HCT116 (cell line): ENCODE results near the gene DIAPH3. TPM values are rescaled to one million over a fixed set of nuclear protein-coding genes. Genes with fewer than 3 reads are reported as not detected.

ENCODE experiments used
- ATAC-seq: fragments of 200-7000 bp; cut with Tn5 transposase; 2 replicates; pipeline ENCODE4 v1.9.1; 2020; ENCODE audit warnings: mild to moderate bottlenecking, moderate library complexity
- BruUV-seq: library from RNA; stranded (reverse); fragments of 400-500 nt; replicated peaks from 2 replicates; lab custom pipeline; 2021; lab: Mats Ljungman, UMichigan
- CTCF ChIA-PET: fragments of 300-600 bp; sonication (Branson Sonifier 250); formaldehyde crosslinking; loops from one replicate; lab custom pipeline; 2021; ENCODE audit warnings: antibody characterized with exemption; lab: Charles Lee
- POLR2A ChIA-PET: fragments of 300-600, 350-600 bp; sonication (Branson Sonifier 250); formaldehyde crosslinking; loops from one replicate; lab custom pipeline; 2021; ENCODE audit warnings: antibody characterized with exemption; lab: Charles Lee
- RAD21 ChIA-PET, 2 experiments: fragments of 300-600 bp; sonication (Branson Sonifier 250); formaldehyde crosslinking; loops; one replicate each; lab custom pipeline; 2023; ENCODE audit warnings: low total read pairs in 2 of 2; ENCODE audit not compliant: uncharacterized antibody in 2 of 2, unreplicated experiment in 2 of 2, low non-redundant PET in 1 of 2; lab: Charles Lee
- DNase-seq: peaks from one replicate; pipeline ENCODE4 v3.0.0-alpha.2; 2010; ENCODE audit warnings: low read depth, low spot score
- H2AFZ ChIP-seq: fragments of 200-600 bp; shearing (Covaris generic), sonication (generic); 2 replicates; pipeline ENCODE4 v1.6.1; 2017; ENCODE audit warnings: low read depth, mixed run types, mixed read lengths, antibody characterized with exemption, low read length; ENCODE audit not compliant: poor library complexity, severe bottlenecking
- H3K27ac ChIP-seq: 2 replicates; pipeline ENCODE4 v1.5.1; 2012; ENCODE audit warnings: low read depth, low read length
- H3K27me3 ChIP-seq: fragments of 200-600 bp; sonication (generic); 2 replicates; pipeline ENCODE4 v1.6.1; 2016; ENCODE audit warnings: mixed run types, low read length, mixed read lengths; ENCODE audit not compliant: insufficient read depth
- H3K36me3 ChIP-seq, 2 experiments: fragments of 200-500 bp in 1 of 2; fragments of 200-600 bp in 1 of 2; sonication (Bioruptor generic) in 1 of 2; sonication (generic) in 1 of 2; 2 replicates each; pipeline versions ENCODE4 v1.5.1 to v1.6.1; 2014 to 2016; ENCODE audit warnings: low read length in 2 of 2, inconsistent platforms in 1 of 2, mixed read lengths in 1 of 2, mixed run types in 1 of 2; ENCODE audit not compliant: insufficient read depth in 2 of 2, control insufficient read depth in 1 of 2
- H3K4me1 ChIP-seq, 2 experiments: fragments of 200-600 bp in 1 of 2; sonication (generic) in 1 of 2; 2 replicates each; pipeline versions ENCODE4 v1.5.1 to v1.6.1; 2012 to 2017; ENCODE audit warnings: low read length in 2 of 2, inconsistent platforms in 1 of 2, mild to moderate bottlenecking in 1 of 2, mixed read lengths in 1 of 2, mixed run types in 1 of 2, moderate library complexity in 1 of 2; ENCODE audit not compliant: insufficient read depth in 2 of 2, control insufficient read depth in 1 of 2
- H3K4me2 ChIP-seq: fragments of 200-600 bp; sonication (generic); 2 replicates; pipeline ENCODE4 v1.6.1; 2017; ENCODE audit warnings: mixed run types, low read length, mixed read lengths
- H3K4me3 ChIP-seq, 2 experiments: fragments of 200-600 bp in 1 of 2; sonication (generic) in 1 of 2; replicated peaks in 1 of 2; 2 replicates each; pipeline ENCODE4 v1.5.1; 2011 to 2016; ENCODE audit warnings: low read length in 2 of 2, control low read depth in 1 of 2, low read depth in 1 of 2, mild to moderate bottlenecking in 1 of 2, mixed read lengths in 1 of 2, mixed run types in 1 of 2
- H3K79me2 ChIP-seq: fragments of 200-600 bp; sonication (generic); 2 replicates; pipeline ENCODE4 v1.6.1; 2017; ENCODE audit warnings: mild to moderate bottlenecking, mixed run types, low read length, moderate library complexity, mixed read lengths; ENCODE audit not compliant: insufficient read depth
- H3K9ac ChIP-seq: fragments of 200-600 bp; sonication (generic); 2 replicates; pipeline ENCODE4 v1.6.1; 2016; ENCODE audit warnings: low read length, mixed read lengths
- H3K9me2 ChIP-seq: fragments of 200-600 bp; sonication (generic), shearing (Covaris generic); 2 replicates; pipeline ENCODE4 v1.6.1; 2017; ENCODE audit warnings: mixed run types, mild to moderate bottlenecking, moderate library complexity; ENCODE audit not compliant: insufficient read depth
- H3K9me3 ChIP-seq, 2 experiments: fragments of 200-500 bp in 1 of 2; fragments of 200-600 bp in 1 of 2; sonication (Bioruptor generic) in 1 of 2; sonication (generic) in 1 of 2; 2 replicates each; pipeline ENCODE4 v1.6.1; 2014 to 2017; ENCODE audit warnings: low read length in 2 of 2, mixed read lengths in 2 of 2, inconsistent platforms in 1 of 2, low read depth in 1 of 2, mild to moderate bottlenecking in 1 of 2, mixed run types in 1 of 2, moderate library complexity in 1 of 2; ENCODE audit not compliant: control insufficient read depth in 1 of 2, insufficient read depth in 1 of 2
- H4K20me1 ChIP-seq: fragments of 200-600 bp; sonication (generic), shearing (Covaris generic); 2 replicates; pipeline ENCODE4 v1.6.1; 2017; ENCODE audit warnings: mixed run types, mild to moderate bottlenecking, moderate library complexity; ENCODE audit not compliant: insufficient read depth
- CBX3 ChIP-seq: IDR thresholded peaks from 2 replicates; pipeline ENCODE4 v1.6.1; 2012; ENCODE audit warnings: low read depth
- CEBPB ChIP-seq: IDR thresholded peaks from 2 replicates; pipeline ENCODE4 v1.6.1; 2012; ENCODE audit warnings: low read depth
- CTCF ChIP-seq, 3 experiments: fragments of 200-600 bp in 1 of 3; sonication (generic) in 1 of 3; IDR thresholded peaks in 2 of 3; conservative IDR thresholded peaks in 1 of 3; 2 replicates each; pipeline ENCODE4 v1.5.1; 2012 to 2017; ENCODE audit warnings: low read depth in 2 of 3, low read length in 2 of 3, antibody characterized with exemption in 1 of 3, borderline replicate concordance in 1 of 3, control low read depth in 1 of 3, mild to moderate bottlenecking in 1 of 3, mixed read lengths in 1 of 3, mixed run types in 1 of 3, moderate library complexity in 1 of 3; ENCODE audit not compliant: insufficient read depth in 1 of 3
- EGR1 ChIP-seq: IDR thresholded peaks from 2 replicates; pipeline ENCODE4 v1.6.1; 2012; ENCODE audit warnings: low read depth
- EZH2phosphoT487 ChIP-seq: fragments of 200-600 bp; IDR thresholded peaks from 2 replicates; pipeline ENCODE4 v1.6.1; 2018; ENCODE audit warnings: antibody characterized with exemption, borderline replicate concordance
- FOSL1 ChIP-seq: IDR thresholded peaks from 2 replicates; pipeline ENCODE4 v1.6.1; 2012; ENCODE audit warnings: low read depth
- JUND ChIP-seq: IDR thresholded peaks from 2 replicates; pipeline ENCODE4 v1.6.1; 2012
- POLR2A ChIP-seq: IDR thresholded peaks from 2 replicates; pipeline ENCODE4 v1.7.0; 2011; ENCODE audit warnings: borderline replicate concordance; ENCODE audit not compliant: insufficient read depth, insufficient read length; ENCODE audit errors: extremely low read depth
- POLR2AphosphoS5 ChIP-seq: IDR thresholded peaks from 2 replicates; pipeline ENCODE4 v1.6.1; 2011; ENCODE audit warnings: mild to moderate bottlenecking, low read depth, low read length, moderate library complexity
- RAD21 ChIP-seq: IDR thresholded peaks from 2 replicates; pipeline ENCODE4 v1.6.1; 2012; ENCODE audit warnings: low read depth, mild to moderate bottlenecking
- SIN3A ChIP-seq: IDR thresholded peaks from 2 replicates; pipeline ENCODE4 v1.6.1; 2012; ENCODE audit warnings: low read depth
- SP1 ChIP-seq: IDR thresholded peaks from 2 replicates; pipeline ENCODE4 v1.6.1; 2012; ENCODE audit warnings: low read depth
- SRF ChIP-seq: IDR thresholded peaks from 2 replicates; pipeline ENCODE4 v1.6.1; 2012; ENCODE audit warnings: low read depth
- TCF7L2 ChIP-seq: IDR thresholded peaks from 2 replicates; pipeline ENCODE4 v1.7.0; 2011; ENCODE audit warnings: borderline replicate concordance, inconsistent platforms; ENCODE audit not compliant: insufficient read depth, insufficient read length; ENCODE audit errors: extremely low read depth
- YY1 ChIP-seq: IDR thresholded peaks from 2 replicates; pipeline ENCODE4 v1.6.1; 2011; ENCODE audit warnings: low read length, low read depth, moderate library complexity, mild to moderate bottlenecking; ENCODE audit not compliant: insufficient replicate concordance; ENCODE audit errors: extremely low read depth
- ZBTB33 ChIP-seq: IDR thresholded peaks from 2 replicates; pipeline ENCODE4 v1.6.1; 2011; ENCODE audit warnings: mild to moderate bottlenecking, low read length, moderate library complexity; ENCODE audit not compliant: insufficient replicate concordance; ENCODE audit errors: extremely low read depth
- ZFX ChIP-seq: fragments of 450-650 bp; IDR thresholded peaks from 2 replicates; pipeline ENCODE4 v1.6.1; 2017
- ZNF274 ChIP-seq: fragments of 200-500 bp; sonication (Bioruptor generic); IDR thresholded peaks from 2 replicates; pipeline ENCODE4 v1.6.1; 2014; ENCODE audit warnings: mild to moderate bottlenecking, low read depth, low read length, inconsistent platforms
- intact Hi-C: fragments of 100-400 bp; cut with micrococcal nuclease; formaldehyde crosslinking; loops from 2 replicates; pipeline ENCODE4 v1.10.0; 2022
- total RNA-seq: library from RNA; stranded (reverse); gene quantifications from one replicate; pipeline ENCODE4 v1.2.1, GENCODE V29; 2021; ENCODE audit not compliant: unreplicated experiment
- TF ChIP-seq, protein P1 (sequence below): IDR thresholded peaks from 2 replicates; pipeline ENCODE4 v1.6.1; 2012; ENCODE audit warnings: low read depth

DIAPH3 gene
- total RNA-seq, 1 experiment from 2014 or later, result 22.8 TPM

- TF ChIP-seq EGR1, result no peak
- TF ChIP-seq JUND, result no peak
- no peak for TF ChIP-seq TCF7L2
- TF ChIP-seq SIN3A, result no peak
- no peak for TF ChIP-seq CEBPB
- TF ChIP-seq ZNF274, result no peak
- no peak for TF ChIP-seq SRF
- TF ChIP-seq, protein P1, sequence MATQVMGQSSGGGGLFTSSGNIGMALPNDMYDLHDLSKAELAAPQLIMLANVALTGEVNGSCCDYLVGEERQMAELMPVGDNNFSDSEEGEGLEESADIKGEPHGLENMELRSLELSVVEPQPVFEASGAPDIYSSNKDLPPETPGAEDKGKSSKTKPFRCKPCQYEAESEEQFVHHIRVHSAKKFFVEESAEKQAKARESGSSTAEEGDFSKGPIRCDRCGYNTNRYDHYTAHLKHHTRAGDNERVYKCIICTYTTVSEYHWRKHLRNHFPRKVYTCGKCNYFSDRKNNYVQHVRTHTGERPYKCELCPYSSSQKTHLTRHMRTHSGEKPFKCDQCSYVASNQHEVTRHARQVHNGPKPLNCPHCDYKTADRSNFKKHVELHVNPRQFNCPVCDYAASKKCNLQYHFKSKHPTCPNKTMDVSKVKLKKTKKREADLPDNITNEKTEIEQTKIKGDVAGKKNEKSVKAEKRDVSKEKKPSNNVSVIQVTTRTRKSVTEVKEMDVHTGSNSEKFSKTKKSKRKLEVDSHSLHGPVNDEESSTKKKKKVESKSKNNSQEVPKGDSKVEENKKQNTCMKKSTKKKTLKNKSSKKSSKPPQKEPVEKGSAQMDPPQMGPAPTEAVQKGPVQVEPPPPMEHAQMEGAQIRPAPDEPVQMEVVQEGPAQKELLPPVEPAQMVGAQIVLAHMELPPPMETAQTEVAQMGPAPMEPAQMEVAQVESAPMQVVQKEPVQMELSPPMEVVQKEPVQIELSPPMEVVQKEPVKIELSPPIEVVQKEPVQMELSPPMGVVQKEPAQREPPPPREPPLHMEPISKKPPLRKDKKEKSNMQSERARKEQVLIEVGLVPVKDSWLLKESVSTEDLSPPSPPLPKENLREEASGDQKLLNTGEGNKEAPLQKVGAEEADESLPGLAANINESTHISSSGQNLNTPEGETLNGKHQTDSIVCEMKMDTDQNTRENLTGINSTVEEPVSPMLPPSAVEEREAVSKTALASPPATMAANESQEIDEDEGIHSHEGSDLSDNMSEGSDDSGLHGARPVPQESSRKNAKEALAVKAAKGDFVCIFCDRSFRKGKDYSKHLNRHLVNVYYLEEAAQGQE, result no peak
- no peak for TF ChIP-seq YY1
- no peak for TF ChIP-seq ZFX
- no peak for TF ChIP-seq POLR2A
- TF ChIP-seq CTCF (IDR thresholded peaks at IDR 0.05 in 2 of 3, conservative IDR thresholded peaks at IDR 0.05 in 1 of 3; ENCODE audit: borderline replicate concordance in 1 of 3, insufficient read depth in 1 of 3, low read depth in 2 of 3, low read length in 2 of 3), result no peak
- TF ChIP-seq ZBTB33, result no peak
- no peak for TF ChIP-seq FOSL1
- no peak for TF ChIP-seq EZH2phosphoT487
- no peak for TF ChIP-seq CBX3
- TF ChIP-seq POLR2AphosphoS5, result no peak
- no peak for TF ChIP-seq RAD21
- no peak for TF ChIP-seq SP1
- TF ChIP-seq, all 23 proteins: peak for 0
- Histone ChIP-seq H2AFZ (no peak overlapping the region), H3K27me3 (no peaks in the 10 kb centered on the region), H3K79me2 (no peaks in the 10 kb centered on the region), H3K27ac (no peak overlapping the region), H3K4me2 (no peak overlapping the region), H4K20me1 (no peaks in the 10 kb centered on the region), H3K36me3 (no peaks in the 10 kb centered on the region), H3K4me1 (no peaks in the 10 kb centered on the region), H3K9me3 (no peaks in the 10 kb centered on the region), H3K9me2 (no peaks in the 10 kb centered on the region), H3K4me3 (no peak overlapping the region), H3K9ac (no peak overlapping the region)
- ATAC-seq, result no peak
- ChIA-PET CTCF (no interaction called here), POLR2A (no interaction called here), RAD21 (no interaction called here)
- DNase-seq, result no peak
- no TSS peak for BruUV-seq
- intact Hi-C loops, result no loop called here
These were observed 408.0 kb downstream of the DIAPH3 start for GRCh38 chr13:59755632-59756290.
